LNCAP (cell line): ENCODE measurements around the gene MCRIP1.

Experiments
- TF ChIP-seq, protein P1 (sequence below): fragments of 450-650 bp; IDR thresholded peaks from 2 replicates; pipeline ENCODE4 v1.5.1; 2017; ENCODE audit warnings: mild to moderate bottlenecking

MCRIP1 gene

DNA sequence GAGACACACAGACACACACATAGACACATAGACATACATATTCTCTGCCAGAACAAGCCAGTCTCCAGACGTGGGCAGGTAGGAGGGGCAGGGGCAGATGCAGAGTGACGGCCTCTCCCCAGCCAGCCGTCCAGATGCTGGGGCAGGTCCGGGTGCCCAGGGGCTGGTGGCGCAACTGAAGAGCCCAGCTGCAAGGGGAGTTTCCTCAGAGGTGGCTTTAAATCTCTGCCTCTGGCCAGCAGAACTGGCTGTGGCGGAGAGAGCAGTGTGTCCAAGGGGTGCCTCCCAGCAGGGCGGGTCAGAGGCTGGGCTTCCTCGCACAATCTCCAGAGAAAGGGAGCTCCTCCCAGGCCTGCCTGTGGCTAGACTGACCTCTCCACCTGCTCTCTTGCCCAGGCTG, 38.6 kb downstream of the MCRIP1 start:
- TF ChIP-seq, protein P1, sequence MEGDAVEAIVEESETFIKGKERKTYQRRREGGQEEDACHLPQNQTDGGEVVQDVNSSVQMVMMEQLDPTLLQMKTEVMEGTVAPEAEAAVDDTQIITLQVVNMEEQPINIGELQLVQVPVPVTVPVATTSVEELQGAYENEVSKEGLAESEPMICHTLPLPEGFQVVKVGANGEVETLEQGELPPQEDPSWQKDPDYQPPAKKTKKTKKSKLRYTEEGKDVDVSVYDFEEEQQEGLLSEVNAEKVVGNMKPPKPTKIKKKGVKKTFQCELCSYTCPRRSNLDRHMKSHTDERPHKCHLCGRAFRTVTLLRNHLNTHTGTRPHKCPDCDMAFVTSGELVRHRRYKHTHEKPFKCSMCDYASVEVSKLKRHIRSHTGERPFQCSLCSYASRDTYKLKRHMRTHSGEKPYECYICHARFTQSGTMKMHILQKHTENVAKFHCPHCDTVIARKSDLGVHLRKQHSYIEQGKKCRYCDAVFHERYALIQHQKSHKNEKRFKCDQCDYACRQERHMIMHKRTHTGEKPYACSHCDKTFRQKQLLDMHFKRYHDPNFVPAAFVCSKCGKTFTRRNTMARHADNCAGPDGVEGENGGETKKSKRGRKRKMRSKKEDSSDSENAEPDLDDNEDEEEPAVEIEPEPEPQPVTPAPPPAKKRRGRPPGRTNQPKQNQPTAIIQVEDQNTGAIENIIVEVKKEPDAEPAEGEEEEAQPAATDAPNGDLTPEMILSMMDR = no peak

DNA sequence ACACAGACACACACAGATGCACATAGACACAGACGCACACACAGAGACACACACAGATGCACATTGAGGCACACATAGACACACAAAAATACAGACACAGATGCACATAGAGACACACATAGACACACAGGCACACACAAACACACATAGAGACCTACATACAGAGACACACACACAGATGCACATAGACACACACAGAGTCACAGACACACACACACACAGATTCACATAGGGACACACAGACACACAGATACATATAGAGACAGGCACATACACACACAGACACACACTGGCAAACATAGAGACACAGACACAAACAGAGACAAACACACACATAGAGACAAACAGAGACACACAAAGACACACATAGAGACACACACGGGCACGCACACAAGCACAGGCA, 39.0 kb downstream of the MCRIP1 start:
- TF ChIP-seq, protein P1 = no peak

DNA sequence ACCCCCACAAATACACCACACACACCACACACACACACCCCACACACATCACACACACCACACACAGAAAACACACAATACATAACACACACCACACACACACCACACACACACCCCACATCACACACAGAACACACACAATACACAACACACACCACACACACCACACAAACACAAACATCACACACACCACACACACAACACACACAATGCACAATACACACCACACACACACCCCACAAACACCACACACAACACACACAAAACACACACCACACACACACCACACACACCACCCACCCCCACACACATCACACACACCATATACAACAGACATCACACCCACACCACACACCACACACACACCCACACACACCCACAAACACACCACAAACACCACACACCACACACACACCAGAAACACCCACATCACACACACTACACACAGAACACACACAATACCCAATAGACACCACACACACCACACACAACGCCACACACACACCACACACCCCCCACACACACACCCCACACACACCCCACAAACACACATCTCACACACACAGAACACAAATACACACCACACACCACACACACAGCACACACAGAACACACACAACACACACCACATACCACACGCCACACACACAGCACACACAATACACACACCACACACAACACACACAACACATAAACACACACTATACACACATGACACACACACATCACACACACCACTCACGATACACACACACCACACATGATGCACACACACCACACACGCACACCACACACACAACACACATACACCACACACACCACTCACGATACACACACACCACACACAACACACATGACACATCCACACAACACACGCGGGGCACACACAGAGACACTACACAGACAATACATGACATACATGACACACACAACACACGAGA, 40.1 kb downstream of the MCRIP1 start:
- TF ChIP-seq, protein P1 = no peak
